ENCODE data around the gene NUDT9.

GRCh38 chr4:87423317-87424098, 1.1 kb downstream of the NUDT9 start:
- TF ChIP-seq POLR2A (IDR thresholded peaks at IDR 0.05) (no peak), CTCF (IDR thresholded peaks at IDR 0.05) (no peak), EP300 (IDR thresholded peaks at IDR 0.05) (no peak)
